Measurements from ENCODE around the gene SEC24D. TPM values are rescaled to one million over a fixed set of nuclear protein-coding genes. Genes with fewer than 3 reads are reported as not detected.

The SEC24D gene
- total and polyA plus RNA-seq, 2 of the 8 experiments (the other 6 are each of a cell fraction or from before 2014, with no cell fraction given), result 28.9 to 91.6 TPM

- no peak overlapping the region for H3K27ac ChIP-seq (ENCODE audit: low read depth, low read length)
Measured at GRCh38 chr4:118742050-118742449, 93.9 kb downstream of the SEC24D start.

More at GRCh38 chr4:118742050-118742449, 93.9 kb downstream of the SEC24D start:
- ChIA-PET POLR2A (ENCODE audit: partially characterized antibody) (no interaction called here), CTCF (ENCODE audit: partially characterized antibody) (interaction anchor here (0.6 to 1.9 kb wide), 20 partner anchors 10 to 302 kb away, joined by 3 to 8 read pairs (median 3); no protein-coding TSS in a partner anchor)
- Histone ChIP-seq H4K20me1 (replicated peaks in 1 of 2; ENCODE audit: control insufficient read depth in 1 of 2, insufficient read depth in 2 of 2, low read length in 2 of 2) (no peaks in the 10 kb centered on the region), H2BK12ac (ENCODE audit: low read depth, low read length) (no peak overlapping the region), H3K23ac (ENCODE audit: insufficient read length) (no peak overlapping the region), H3K18ac (ENCODE audit: extremely low read depth, low read length) (no peak overlapping the region), H2AFZ (ENCODE audit: low read length) (no peak overlapping the region), H4K5ac (ENCODE audit: insufficient read length, low read depth, low read length) (no peak overlapping the region), H2BK20ac (ENCODE audit: low read length) (no peak overlapping the region), H4K91ac (replicated peaks; ENCODE audit: insufficient read length, low read length) (no peak overlapping the region), H3K4me1 (replicated peaks in 1 of 4; ENCODE audit: control insufficient read depth in 3 of 4, insufficient read depth in 4 of 4, low read length in 3 of 4) (no peaks in the 10 kb centered on the region), H3K4me2 (ENCODE audit: insufficient read depth in 1 of 2, low read depth in 2 of 2, low read length in 2 of 2) (no peak overlapping the region), H4K8ac (ENCODE audit: extremely low read depth, insufficient read depth, low read length) (no peak overlapping the region), H3K14ac (ENCODE audit: insufficient read length) (no peak overlapping the region), H3K4ac (replicated peaks; ENCODE audit: insufficient read length, low read depth, low read length) (no peak overlapping the region), H2BK5ac (ENCODE audit: low read depth, low read length) (no peak overlapping the region), H3K79me2 (ENCODE audit: control insufficient read depth in 1 of 2, insufficient read depth in 2 of 2, low read length in 2 of 2) (no peaks in the 10 kb centered on the region), H3K56ac (replicated peaks; ENCODE audit: insufficient read length, low read depth, low read length) (no peak overlapping the region), H3K9me3 (ENCODE audit: insufficient read depth in 2 of 2, low read depth in 1 of 2, low read length in 1 of 2) (no peaks in the 10 kb centered on the region), H3K4me3 (ENCODE audit: extremely low read depth in 1 of 4, insufficient read depth in 2 of 4, low read depth in 3 of 4, low read length in 4 of 4) (no peak overlapping the region), H2BK15ac (ENCODE audit: low read length) (no peak overlapping the region), H3K9ac (replicated peaks in 1 of 4; ENCODE audit: extremely low read depth in 1 of 4, low read depth in 3 of 4, low read length in 3 of 4) (no peak overlapping the region), H2BK120ac (replicated peaks; ENCODE audit: low read depth, low read length) (no peak overlapping the region), H3K36me3 (ENCODE audit: control insufficient read depth in 2 of 4, insufficient read depth in 4 of 4, low read length in 3 of 4) (peaks cover 17 to 62% (median 44%) of the 10 kb centered on the region in 4 experiments), H2AK5ac (ENCODE audit: low read depth, low read length) (no peak overlapping the region), H3K79me1 (ENCODE audit: low read depth, low read length) (no peaks in the 10 kb centered on the region), H3K27me3 (replicated peaks in 1 of 4; ENCODE audit: control insufficient read depth in 3 of 4, extremely low read depth in 1 of 4, insufficient read depth in 3 of 4, low read length in 3 of 4) (no peaks in the 10 kb centered on the region), H3K23me2 (ENCODE audit: low read depth, low read length) (no peaks in the 10 kb centered on the region)
- DNase-seq (ENCODE audit: low read depth in 1 of 2, low spot score in 2 of 2) (no peak), FAIRE-seq (no peak)
- TF ChIP-seq YY1 (IDR thresholded peaks at IDR 0.05; ENCODE audit: low read depth, low read length) (no peak), CHD1 (IDR thresholded peaks at IDR 0.05; ENCODE audit: low read depth, low read length) (no peak), KDM4A (IDR thresholded peaks at IDR 0.05; ENCODE audit: low read depth, low read length, severe bottlenecking) (no peak), SP4 (IDR thresholded peaks at IDR 0.05; ENCODE audit: low read length) (no peak), HDAC2 (IDR thresholded peaks at IDR 0.05; ENCODE audit: borderline replicate concordance in 1 of 2, low read depth in 2 of 2, low read length in 2 of 2) (no peak)
